Osteocyte (in vitro differentiated cells): ENCODE measurements around the gene ZHX3. TPM values are rescaled to one million over a fixed set of nuclear protein-coding genes. Genes with fewer than 3 reads are reported as not detected.

ENCODE experiments used
- DNase-seq: peaks from one replicate; pipeline ENCODE4 v3.0.0; 2021; ENCODE audit warnings: mixed read lengths; ENCODE audit not compliant: unreplicated experiment; ENCODE audit errors: extremely low spot score
- H3K27ac Mint-ChIP-seq: one replicate; pipeline ENCODE4 v1.8.0; 2021; ENCODE audit warnings: mild to moderate bottlenecking, mixed read lengths; ENCODE audit not compliant: unreplicated experiment
- H3K27me3 Mint-ChIP-seq: one replicate; pipeline ENCODE4 v1.8.0; 2021; ENCODE audit warnings: mixed read lengths; ENCODE audit not compliant: unreplicated experiment
- H3K36me3 Mint-ChIP-seq: one replicate; pipeline ENCODE4 v1.8.0; 2021; ENCODE audit warnings: mixed read lengths; ENCODE audit not compliant: unreplicated experiment
- H3K4me1 Mint-ChIP-seq: one replicate; pipeline ENCODE4 v1.8.0; 2021; ENCODE audit warnings: mixed read lengths; ENCODE audit not compliant: unreplicated experiment
- H3K4me3 Mint-ChIP-seq: one replicate; pipeline ENCODE4 v1.8.0; 2021; ENCODE audit warnings: mild to moderate bottlenecking, moderate library complexity, mixed read lengths; ENCODE audit not compliant: unreplicated experiment
- H3K9me3 Mint-ChIP-seq: one replicate; pipeline ENCODE4 v1.8.0; 2021; ENCODE audit warnings: mixed read lengths; ENCODE audit not compliant: unreplicated experiment
- total RNA-seq: library from RNA; stranded (reverse); gene quantifications from 2 replicates; pipeline ENCODE4 v1.2.1, GENCODE V29; 2021
- TF ChIP-seq, protein P1 (sequence below): fragments of 200-600 bp; sonication (generic); IDR thresholded peaks from 2 replicates; pipeline ENCODE4 v1.5.0; 2021; ENCODE audit warnings: antibody characterized with exemption, mild to moderate bottlenecking, moderate library complexity

ZHX3 gene
- total RNA-seq, 1 donor from 2014 or later, result 44.5 TPM

DNA sequence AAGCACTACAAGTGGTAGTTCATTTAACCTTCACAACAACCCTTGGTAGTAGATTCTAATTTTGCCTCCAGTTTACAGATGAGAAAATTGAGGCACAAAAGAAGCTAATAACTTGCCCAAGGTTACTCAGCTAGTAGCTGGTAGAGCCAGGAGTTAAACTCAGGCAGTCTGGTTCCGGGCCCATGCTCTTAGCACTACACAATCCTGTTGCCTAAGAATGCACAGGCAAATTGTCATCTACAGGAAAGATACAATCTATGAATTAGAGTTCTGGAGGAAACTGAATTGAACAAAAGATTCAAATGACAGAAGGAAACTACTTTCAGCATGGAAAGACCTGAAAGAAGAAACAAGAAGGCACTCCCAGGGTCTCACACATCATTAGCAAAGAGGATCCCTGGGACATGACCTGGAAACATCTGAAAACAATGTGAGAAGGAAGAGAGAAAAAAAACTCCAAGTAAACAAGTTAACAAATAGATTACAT, 56.8 kb downstream of the ZHX3 start:
- Mint-ChIP-seq H3K27ac (no peak overlapping the region), H3K9me3 (no peaks in the 10 kb centered on the region), H3K4me3 (no peak overlapping the region), H3K36me3 (peaks cover 7% of the 10 kb centered on the region), H3K4me1 (peaks cover 5% of the 10 kb centered on the region), H3K27me3 (no peaks in the 10 kb centered on the region)
- TF ChIP-seq, protein P1, sequence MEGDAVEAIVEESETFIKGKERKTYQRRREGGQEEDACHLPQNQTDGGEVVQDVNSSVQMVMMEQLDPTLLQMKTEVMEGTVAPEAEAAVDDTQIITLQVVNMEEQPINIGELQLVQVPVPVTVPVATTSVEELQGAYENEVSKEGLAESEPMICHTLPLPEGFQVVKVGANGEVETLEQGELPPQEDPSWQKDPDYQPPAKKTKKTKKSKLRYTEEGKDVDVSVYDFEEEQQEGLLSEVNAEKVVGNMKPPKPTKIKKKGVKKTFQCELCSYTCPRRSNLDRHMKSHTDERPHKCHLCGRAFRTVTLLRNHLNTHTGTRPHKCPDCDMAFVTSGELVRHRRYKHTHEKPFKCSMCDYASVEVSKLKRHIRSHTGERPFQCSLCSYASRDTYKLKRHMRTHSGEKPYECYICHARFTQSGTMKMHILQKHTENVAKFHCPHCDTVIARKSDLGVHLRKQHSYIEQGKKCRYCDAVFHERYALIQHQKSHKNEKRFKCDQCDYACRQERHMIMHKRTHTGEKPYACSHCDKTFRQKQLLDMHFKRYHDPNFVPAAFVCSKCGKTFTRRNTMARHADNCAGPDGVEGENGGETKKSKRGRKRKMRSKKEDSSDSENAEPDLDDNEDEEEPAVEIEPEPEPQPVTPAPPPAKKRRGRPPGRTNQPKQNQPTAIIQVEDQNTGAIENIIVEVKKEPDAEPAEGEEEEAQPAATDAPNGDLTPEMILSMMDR, result no peak
- no peak for DNase-seq

DNA sequence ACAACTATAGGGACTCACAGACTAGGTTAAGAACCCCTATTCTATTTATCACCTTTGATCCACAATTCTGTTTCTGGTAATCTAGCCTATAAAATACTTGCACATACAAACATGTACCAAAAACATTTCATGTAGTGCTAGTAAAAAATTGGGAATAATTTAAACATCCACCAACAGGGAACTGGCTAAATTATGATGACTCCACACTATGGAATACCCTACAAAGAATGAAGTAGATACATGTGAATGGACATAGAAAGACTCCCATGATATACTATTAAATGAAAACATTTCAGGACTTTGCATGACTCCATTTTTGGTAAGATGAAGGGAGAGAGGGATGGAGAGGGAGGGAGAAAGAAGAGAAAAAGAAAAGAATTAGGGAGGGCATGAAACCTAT, 58.2 kb downstream of the ZHX3 start:
- H3K27ac Mint-ChIP-seq, result no peak overlapping the region
- no peaks in the 10 kb centered on the region for H3K9me3 Mint-ChIP-seq
- H3K4me1 Mint-ChIP-seq, result peaks cover 5% of the 10 kb centered on the region
- peaks cover 7% of the 10 kb centered on the region for H3K36me3 Mint-ChIP-seq
- TF ChIP-seq, protein P1, result no peak
- DNase-seq, result no peak
- H3K27me3 Mint-ChIP-seq, result no peaks in the 10 kb centered on the region
- H3K4me3 Mint-ChIP-seq, result no peak overlapping the region

DNA sequence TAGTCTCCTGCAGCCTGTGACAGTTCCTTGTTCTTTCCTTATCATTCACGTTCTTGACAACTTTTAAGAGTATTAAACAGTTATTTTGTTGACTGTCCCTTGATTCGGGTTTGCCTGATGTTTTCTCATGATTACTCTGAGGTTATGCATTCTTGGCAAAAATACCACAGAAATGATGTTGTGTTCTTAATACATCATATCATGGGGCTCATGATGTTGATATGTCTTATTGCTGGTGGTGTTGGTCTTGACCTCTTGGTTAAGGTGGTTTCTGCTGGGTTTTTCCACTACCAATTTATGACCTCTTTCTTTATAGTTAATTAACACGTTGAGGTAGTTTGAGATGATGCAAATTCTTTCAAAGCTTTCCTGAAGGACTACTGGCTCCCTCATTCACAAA, 59.1 kb downstream of the ZHX3 start:
- DNase-seq, result no peak
- TF ChIP-seq, protein P1, result no peak
- peaks cover 6% of the 10 kb centered on the region for H3K4me1 Mint-ChIP-seq
- H3K27ac Mint-ChIP-seq, result no peak overlapping the region
- no peaks in the 10 kb centered on the region for H3K9me3 Mint-ChIP-seq
- H3K36me3 Mint-ChIP-seq, result peaks cover 7% of the 10 kb centered on the region
- no peak overlapping the region for H3K4me3 Mint-ChIP-seq
- no peaks in the 10 kb centered on the region for H3K27me3 Mint-ChIP-seq

DNA sequence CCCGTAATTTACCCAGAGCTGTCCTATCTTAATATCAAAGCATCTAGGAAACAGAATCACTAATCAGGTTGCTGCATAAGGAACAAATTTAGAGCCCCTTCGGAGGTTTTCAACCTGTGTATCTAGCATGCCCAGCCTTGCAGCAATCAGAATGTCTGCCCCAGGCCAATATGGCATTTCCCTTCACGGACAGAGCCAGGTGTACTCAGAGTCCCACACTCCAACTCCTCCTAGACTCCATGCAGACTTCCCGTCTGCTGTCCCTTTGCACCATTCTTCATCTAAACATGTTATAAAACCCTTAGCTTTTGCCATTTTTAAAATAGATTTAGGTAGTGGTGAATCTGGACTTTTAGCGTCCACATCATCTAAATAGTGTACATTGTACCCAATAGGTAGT, 61.0 kb downstream of the ZHX3 start:
- peaks cover 7% of the 10 kb centered on the region for H3K4me1 Mint-ChIP-seq
- TF ChIP-seq, protein P1, result no peak
- no peak overlapping the region for H3K27ac Mint-ChIP-seq
- H3K9me3 Mint-ChIP-seq, result no peaks in the 10 kb centered on the region
- no peak overlapping the region for H3K4me3 Mint-ChIP-seq
- H3K36me3 Mint-ChIP-seq, result peaks cover 9% of the 10 kb centered on the region
- H3K27me3 Mint-ChIP-seq, result no peaks in the 10 kb centered on the region
- DNase-seq, result no peak

DNA sequence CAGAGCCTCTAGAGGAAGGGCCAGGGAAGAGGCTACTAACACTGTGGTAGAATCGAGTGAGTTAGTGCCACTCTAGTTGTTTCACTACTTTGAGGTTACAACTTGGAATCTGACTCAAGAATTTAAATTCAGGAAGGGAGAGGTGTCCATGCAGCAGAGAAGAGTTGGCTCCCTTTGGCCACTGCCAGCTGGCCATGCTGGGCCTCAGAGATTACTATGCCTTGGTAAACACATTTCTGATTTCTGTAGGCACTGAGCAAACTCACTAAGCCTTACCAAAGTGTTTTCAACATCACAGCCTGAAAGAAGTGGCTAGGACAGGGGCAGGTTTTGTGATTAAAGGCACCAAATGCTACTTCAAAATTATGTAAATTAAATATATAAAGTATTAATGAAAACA, 61.9 kb downstream of the ZHX3 start:
- H3K4me1 Mint-ChIP-seq, result peaks cover 8% of the 10 kb centered on the region
- H3K36me3 Mint-ChIP-seq, result peaks cover 9% of the 10 kb centered on the region
- H3K9me3 Mint-ChIP-seq, result no peaks in the 10 kb centered on the region
- H3K4me3 Mint-ChIP-seq, result no peak overlapping the region
- no peak for DNase-seq
- no peak overlapping the region for H3K27ac Mint-ChIP-seq
- TF ChIP-seq, protein P1, result no peak
- no peaks in the 10 kb centered on the region for H3K27me3 Mint-ChIP-seq
